ENCODE results near the gene GLO1. TPM values are rescaled to one million over a fixed set of nuclear protein-coding genes. Genes with fewer than 3 reads are reported as not detected.
"Not testable (repeated sequence)": the region's sequence is repeated elsewhere in the genome, so short reads cannot be mapped to it uniquely, and the experiment has no call there.

The GLO1 gene
- total RNA-seq, 4 donors from 2014 or later: 90.0 to 105 (median 96.7) TPM

- Histone ChIP-seq H3K36me3 (no peaks in the 10 kb centered on the region), H3K27me3 (no peaks in the 10 kb centered on the region), H3K4me3 (replicated peaks in 1 of 3) (no peak overlapping the region), H3K9me3 (no peaks in the 10 kb centered on the region), H3K27ac (no peak overlapping the region), H3K4me1 (peaks cover 0 to 3% of the 10 kb centered on the region in 2 donors)
- WGBS, 2 donors: 77 to 87% methylated on average over 2 of the region's 2 CpGs
- TF ChIP-seq, protein P1, sequence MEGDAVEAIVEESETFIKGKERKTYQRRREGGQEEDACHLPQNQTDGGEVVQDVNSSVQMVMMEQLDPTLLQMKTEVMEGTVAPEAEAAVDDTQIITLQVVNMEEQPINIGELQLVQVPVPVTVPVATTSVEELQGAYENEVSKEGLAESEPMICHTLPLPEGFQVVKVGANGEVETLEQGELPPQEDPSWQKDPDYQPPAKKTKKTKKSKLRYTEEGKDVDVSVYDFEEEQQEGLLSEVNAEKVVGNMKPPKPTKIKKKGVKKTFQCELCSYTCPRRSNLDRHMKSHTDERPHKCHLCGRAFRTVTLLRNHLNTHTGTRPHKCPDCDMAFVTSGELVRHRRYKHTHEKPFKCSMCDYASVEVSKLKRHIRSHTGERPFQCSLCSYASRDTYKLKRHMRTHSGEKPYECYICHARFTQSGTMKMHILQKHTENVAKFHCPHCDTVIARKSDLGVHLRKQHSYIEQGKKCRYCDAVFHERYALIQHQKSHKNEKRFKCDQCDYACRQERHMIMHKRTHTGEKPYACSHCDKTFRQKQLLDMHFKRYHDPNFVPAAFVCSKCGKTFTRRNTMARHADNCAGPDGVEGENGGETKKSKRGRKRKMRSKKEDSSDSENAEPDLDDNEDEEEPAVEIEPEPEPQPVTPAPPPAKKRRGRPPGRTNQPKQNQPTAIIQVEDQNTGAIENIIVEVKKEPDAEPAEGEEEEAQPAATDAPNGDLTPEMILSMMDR (IDR thresholded peaks at IDR 0.05): no peak
- TF ChIP-seq POLR2A (IDR thresholded peaks at IDR 0.05): no peak
- DNase-seq: no peak
- intact Hi-C loops (cut with DNase I): no loop called here
Measured at GRCh38 chr6:38705924-38706323, 3.0 kb upstream of the GLO1 start.

- intact Hi-C loops (cut with DNase I): no loop called here
- TF ChIP-seq POLR2A (IDR thresholded peaks at IDR 0.05): no peak
- TF ChIP-seq, protein P1 (IDR thresholded peaks at IDR 0.05): no peak
- no peak overlapping the region for H3K4me3 ChIP-seq (replicated peaks in 1 of 3)
- 85 to 95% methylated on average over 5 of the region's 5 CpGs for WGBS, 2 donors
- no peaks in the 10 kb centered on the region for H3K27me3 ChIP-seq
- DNase-seq: no peak
- H3K36me3 ChIP-seq: no peaks in the 10 kb centered on the region
- peaks cover 0 to 3% of the 10 kb centered on the region in 2 donors for H3K4me1 ChIP-seq
- no peak overlapping the region for H3K27ac ChIP-seq
- no peaks in the 10 kb centered on the region for H3K9me3 ChIP-seq
Measured at GRCh38 chr6:38703949-38704590, 1.1 kb upstream of the GLO1 start.

DNA sequence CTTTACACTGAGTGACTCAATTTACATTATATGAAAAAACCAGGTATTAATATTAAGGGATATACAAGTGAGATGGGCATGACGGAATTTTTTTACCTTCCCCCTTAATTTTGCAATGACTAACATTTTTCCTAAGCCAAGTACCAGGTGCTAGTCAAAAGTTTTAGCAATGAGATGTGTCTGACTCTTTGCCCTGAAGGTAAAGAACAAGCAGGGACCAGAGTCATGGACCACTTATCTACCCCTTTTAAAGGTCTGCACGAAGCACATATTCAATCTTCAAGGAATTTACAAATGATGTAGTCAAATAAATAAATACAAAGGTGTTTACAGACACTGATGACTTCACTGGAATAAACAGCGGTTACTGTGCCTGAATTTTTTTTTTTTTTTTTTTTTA, 1.4 kb downstream of the GLO1 start:
- Histone ChIP-seq H3K4me3 (replicated peaks in 1 of 3) (no peak overlapping the region), H3K27me3 (no peaks in the 10 kb centered on the region), H3K4me1 (peaks cover 0 to 3% of the 10 kb centered on the region in 2 donors), H3K9me3 (no peaks in the 10 kb centered on the region), H3K36me3 (no peaks in the 10 kb centered on the region), H3K27ac (no peak overlapping the region)
- no peak for DNase-seq
- whole genome bisulfite sequencing, 2 donors: 87 to 93% methylated on average over 3 of the region's 3 CpGs
- TF ChIP-seq POLR2A (IDR thresholded peaks at IDR 0.05): no peak
- TF ChIP-seq, protein P1 (IDR thresholded peaks at IDR 0.05): no peak
- intact Hi-C loops (cut with DNase I): no loop called here

DNA sequence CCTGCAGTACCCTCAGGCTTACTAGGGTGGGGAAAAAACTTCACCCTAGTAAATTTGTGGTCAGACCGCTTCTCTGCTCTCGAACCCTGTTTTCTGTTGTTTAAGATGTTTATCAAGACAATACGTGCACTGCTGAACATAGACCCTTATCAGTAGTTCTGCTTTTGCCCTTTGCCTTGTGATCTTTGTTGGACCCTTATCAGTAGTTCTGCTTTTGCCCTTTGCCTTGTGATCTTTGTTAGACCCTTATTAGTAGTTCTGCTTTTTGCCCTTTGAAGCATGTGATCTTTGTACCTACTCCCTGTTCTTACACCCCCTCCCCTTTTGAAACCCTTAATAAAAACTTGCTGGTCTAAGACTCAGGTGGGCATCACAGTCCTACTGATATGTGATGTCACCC, 3.2 kb downstream of the GLO1 start:
- H3K27ac ChIP-seq; intact Hi-C loops (cut with DNase I); H3K9me3 ChIP-seq; DNase-seq; H3K4me1 ChIP-seq; H3K4me3 ChIP-seq (replicated peaks in 1 of 3); H3K27me3 ChIP-seq; H3K36me3 ChIP-seq: not testable (repeated sequence)
- 92 to 96% methylated on average over 3 of the region's 3 CpGs for WGBS, 2 donors

GRCh38 chr6:38697846-38698245, 5.1 kb downstream of the GLO1 start:
- TF ChIP-seq, protein P1 (IDR thresholded peaks at IDR 0.05): no peak
- no peak for TF ChIP-seq POLR2A (IDR thresholded peaks at IDR 0.05)
- H3K4me3 ChIP-seq (replicated peaks in 1 of 3): no peak overlapping the region
- no peaks in the 10 kb centered on the region for H3K36me3 ChIP-seq
- H3K4me1 ChIP-seq: no peaks in the 10 kb centered on the region
- H3K27me3 ChIP-seq: no peaks in the 10 kb centered on the region
- DNase-seq: no peak
- WGBS, 2 donors: 97% methylated on average over 3 of the region's 3 CpGs
- intact Hi-C loops (cut with DNase I): no loop called here
- no peak overlapping the region for H3K27ac ChIP-seq
- H3K9me3 ChIP-seq: no peaks in the 10 kb centered on the region
